GM23338 (cell line): ENCODE measurements around the gene CCDC177.

Source experiments
- CREB1 ChIP-seq: fragments of 250-450 bp; sonication (Bioruptor Pico); IDR thresholded peaks from 2 replicates; pipeline ENCODE4 v1.5.0; 2020; ENCODE audit warnings: low read depth, mild to moderate bottlenecking, moderate library complexity
- ETS1 ChIP-seq: IDR thresholded peaks from 2 replicates; pipeline ENCODE4 v1.6.1; 2016; ENCODE audit warnings: antibody characterized with exemption
- EZH2 ChIP-seq: fragments of 200-600 bp; sonication (generic); IDR thresholded peaks from one replicate; pipeline ENCODE4 v1.8.0; 2017; ENCODE audit warnings: antibody characterized with exemption, mild to moderate bottlenecking, low read depth; ENCODE audit not compliant: unreplicated experiment
- EZH2phosphoT487 ChIP-seq: fragments of 200-600 bp; sonication (generic); IDR thresholded peaks from one replicate; pipeline ENCODE4 v1.8.1; 2018; ENCODE audit warnings: antibody characterized with exemption; ENCODE audit not compliant: unreplicated experiment
- JUNB ChIP-seq: IDR thresholded peaks from one replicate; pipeline ENCODE4 v1.6.1; 2016; ENCODE audit warnings: antibody characterized with exemption; ENCODE audit not compliant: unreplicated experiment
- NANOG ChIP-seq: IDR thresholded peaks from 2 replicates; pipeline ENCODE4 v1.6.1; 2016; ENCODE audit warnings: antibody characterized with exemption, borderline replicate concordance
- POLR2AphosphoS5 ChIP-seq: IDR thresholded peaks from 2 replicates; pipeline ENCODE4 v1.6.1; 2016; ENCODE audit warnings: antibody characterized with exemption, low read depth
- ZNF114 ChIP-seq: fragments of 250-450 bp; sonication (Bioruptor Pico); IDR thresholded peaks from 2 replicates; pipeline ENCODE4 v1.5.0; 2020; ENCODE audit warnings: mild to moderate bottlenecking, moderate library complexity
- TF ChIP-seq, protein P1 (sequence below), 2 experiments: fragments of 200-600 bp in 1 of 2; sonication (generic) in 1 of 2; conservative IDR thresholded peaks; 2 replicates each; pipeline versions ENCODE4 v1.5.1 to v1.6.1; 2016 to 2017; ENCODE audit warnings: antibody characterized with exemption in 2 of 2, low read depth in 2 of 2, mild to moderate bottlenecking in 2 of 2, moderate library complexity in 1 of 2
- TF ChIP-seq, protein P2 (sequence below): IDR thresholded peaks from one replicate; pipeline ENCODE4 v1.6.1; 2018; ENCODE audit warnings: antibody characterized with exemption; ENCODE audit not compliant: unreplicated experiment

- TF ChIP-seq JUNB: no peak
- TF ChIP-seq, protein P1, sequence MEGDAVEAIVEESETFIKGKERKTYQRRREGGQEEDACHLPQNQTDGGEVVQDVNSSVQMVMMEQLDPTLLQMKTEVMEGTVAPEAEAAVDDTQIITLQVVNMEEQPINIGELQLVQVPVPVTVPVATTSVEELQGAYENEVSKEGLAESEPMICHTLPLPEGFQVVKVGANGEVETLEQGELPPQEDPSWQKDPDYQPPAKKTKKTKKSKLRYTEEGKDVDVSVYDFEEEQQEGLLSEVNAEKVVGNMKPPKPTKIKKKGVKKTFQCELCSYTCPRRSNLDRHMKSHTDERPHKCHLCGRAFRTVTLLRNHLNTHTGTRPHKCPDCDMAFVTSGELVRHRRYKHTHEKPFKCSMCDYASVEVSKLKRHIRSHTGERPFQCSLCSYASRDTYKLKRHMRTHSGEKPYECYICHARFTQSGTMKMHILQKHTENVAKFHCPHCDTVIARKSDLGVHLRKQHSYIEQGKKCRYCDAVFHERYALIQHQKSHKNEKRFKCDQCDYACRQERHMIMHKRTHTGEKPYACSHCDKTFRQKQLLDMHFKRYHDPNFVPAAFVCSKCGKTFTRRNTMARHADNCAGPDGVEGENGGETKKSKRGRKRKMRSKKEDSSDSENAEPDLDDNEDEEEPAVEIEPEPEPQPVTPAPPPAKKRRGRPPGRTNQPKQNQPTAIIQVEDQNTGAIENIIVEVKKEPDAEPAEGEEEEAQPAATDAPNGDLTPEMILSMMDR (conservative IDR thresholded peaks at IDR 0.05; ENCODE audit: low read depth in 2 of 2): no peak
- TF ChIP-seq, protein P2, sequence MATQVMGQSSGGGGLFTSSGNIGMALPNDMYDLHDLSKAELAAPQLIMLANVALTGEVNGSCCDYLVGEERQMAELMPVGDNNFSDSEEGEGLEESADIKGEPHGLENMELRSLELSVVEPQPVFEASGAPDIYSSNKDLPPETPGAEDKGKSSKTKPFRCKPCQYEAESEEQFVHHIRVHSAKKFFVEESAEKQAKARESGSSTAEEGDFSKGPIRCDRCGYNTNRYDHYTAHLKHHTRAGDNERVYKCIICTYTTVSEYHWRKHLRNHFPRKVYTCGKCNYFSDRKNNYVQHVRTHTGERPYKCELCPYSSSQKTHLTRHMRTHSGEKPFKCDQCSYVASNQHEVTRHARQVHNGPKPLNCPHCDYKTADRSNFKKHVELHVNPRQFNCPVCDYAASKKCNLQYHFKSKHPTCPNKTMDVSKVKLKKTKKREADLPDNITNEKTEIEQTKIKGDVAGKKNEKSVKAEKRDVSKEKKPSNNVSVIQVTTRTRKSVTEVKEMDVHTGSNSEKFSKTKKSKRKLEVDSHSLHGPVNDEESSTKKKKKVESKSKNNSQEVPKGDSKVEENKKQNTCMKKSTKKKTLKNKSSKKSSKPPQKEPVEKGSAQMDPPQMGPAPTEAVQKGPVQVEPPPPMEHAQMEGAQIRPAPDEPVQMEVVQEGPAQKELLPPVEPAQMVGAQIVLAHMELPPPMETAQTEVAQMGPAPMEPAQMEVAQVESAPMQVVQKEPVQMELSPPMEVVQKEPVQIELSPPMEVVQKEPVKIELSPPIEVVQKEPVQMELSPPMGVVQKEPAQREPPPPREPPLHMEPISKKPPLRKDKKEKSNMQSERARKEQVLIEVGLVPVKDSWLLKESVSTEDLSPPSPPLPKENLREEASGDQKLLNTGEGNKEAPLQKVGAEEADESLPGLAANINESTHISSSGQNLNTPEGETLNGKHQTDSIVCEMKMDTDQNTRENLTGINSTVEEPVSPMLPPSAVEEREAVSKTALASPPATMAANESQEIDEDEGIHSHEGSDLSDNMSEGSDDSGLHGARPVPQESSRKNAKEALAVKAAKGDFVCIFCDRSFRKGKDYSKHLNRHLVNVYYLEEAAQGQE: no peak
- TF ChIP-seq NANOG: no peak
- TF ChIP-seq CREB1 (CRISPR knock-in tag): no peak
- no peak for TF ChIP-seq POLR2AphosphoS5
- TF ChIP-seq EZH2: no peak
- no peak for TF ChIP-seq ZNF114 (CRISPR knock-in tag)
- TF ChIP-seq EZH2phosphoT487: no peak
- TF ChIP-seq ETS1: no peak
These were observed 43.5 kb downstream of the CCDC177 start for GRCh38 chr14:69531135-69531534.
